ENCODE measurements around the gene HBS1L.

The HBS1L gene

GRCh38 chr6:134943522-134944111 is 111.0 kb downstream of the HBS1L start:
- DNase-seq: no peak

GRCh38 chr6:134938896-134939295 is 115.7 kb downstream of the HBS1L start:
- DNase-seq: no peak

GRCh38 chr6:134937426-134937825 is 117.2 kb downstream of the HBS1L start:
- DNase-seq: no peak

- no peak for DNase-seq
These were observed 117.7 kb downstream of the HBS1L start for GRCh38 chr6:134936931-134937330.

GRCh38 chr6:134936476-134936875 is 118.1 kb downstream of the HBS1L start:
- no peak for DNase-seq

GRCh38 chr6:134934793-134935485 is 119.7 kb downstream of the HBS1L start:
- DNase-seq: no peak

GRCh38 chr6:134932535-134933470 is 121.8 kb downstream of the HBS1L start:
- DNase-seq: no peak

GRCh38 chr6:134932098-134932497 is 122.5 kb downstream of the HBS1L start:
- DNase-seq: no peak

- DNase-seq: no peak
These were observed 124.2 kb downstream of the HBS1L start for GRCh38 chr6:134930463-134930862.

GRCh38 chr6:134928151-134928900 is 126.3 kb downstream of the HBS1L start:
- no peak for DNase-seq

- DNase-seq: no peak
These were observed 128.8 kb downstream of the HBS1L start for GRCh38 chr6:134925800-134926199.

GRCh38 chr6:134921721-134922261 is 132.8 kb downstream of the HBS1L start:
- DNase-seq: peak in 1 of 2 experiments; percentile 44

- no peak for DNase-seq
These were observed 133.3 kb downstream of the HBS1L start for GRCh38 chr6:134921276-134921675.

GRCh38 chr6:134920422-134920821 is 134.2 kb downstream of the HBS1L start:
- no peak for DNase-seq

GRCh38 chr6:134918418-134918961 is 136.1 kb downstream of the HBS1L start:
- DNase-seq: no peak

- DNase-seq: no peak
These were observed 143.1 kb downstream of the HBS1L start for GRCh38 chr6:134911547-134911946.

GRCh38 chr6:134910593-134910935 is 144.1 kb downstream of the HBS1L start:
- DNase-seq: no peak

Measured in SHP77 (cell line).